ENCODE measurements around the gene OR12D1.

DNA sequence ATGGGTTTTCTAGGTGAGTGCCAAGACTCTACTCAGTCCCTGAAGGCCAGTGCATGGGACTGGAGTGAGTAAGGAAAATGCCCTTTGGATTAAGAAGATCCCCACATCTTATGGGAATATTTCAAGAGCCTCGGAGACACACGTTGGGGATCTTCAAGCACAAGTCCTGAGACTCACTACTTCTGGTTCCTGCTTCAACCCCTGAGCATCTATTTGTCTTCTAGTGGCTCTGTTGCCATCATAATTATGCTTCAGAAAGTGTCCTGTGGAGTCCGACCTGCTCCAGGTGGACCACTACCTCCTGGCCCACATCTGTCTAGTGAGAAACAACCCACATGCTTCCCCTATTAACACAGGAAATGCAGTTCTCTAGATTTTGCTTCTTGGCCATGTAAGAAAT lies 46.0 kb upstream of the OR12D1 start, which contains the start of gene OR5V1:
- TF ChIP-seq EP300 (IDR thresholded peaks at IDR 0.05; ENCODE audit: borderline replicate concordance) (no peak), TAF1 (IDR thresholded peaks at IDR 0.05; ENCODE audit: low read depth) (no peak), TCF12 (IDR thresholded peaks at IDR 0.05; ENCODE audit: low read depth) (no peak), TEAD4 (IDR thresholded peaks at IDR 0.05) (no peak), YY1 (IDR thresholded peaks at IDR 0.05; ENCODE audit: low read depth) (no peak), CEBPB (IDR thresholded peaks at IDR 0.05) (no peak), NFIC (IDR thresholded peaks at IDR 0.05) (no peak), USF1 (IDR thresholded peaks at IDR 0.05) (no peak)
- TF ChIP-seq, protein P1, sequence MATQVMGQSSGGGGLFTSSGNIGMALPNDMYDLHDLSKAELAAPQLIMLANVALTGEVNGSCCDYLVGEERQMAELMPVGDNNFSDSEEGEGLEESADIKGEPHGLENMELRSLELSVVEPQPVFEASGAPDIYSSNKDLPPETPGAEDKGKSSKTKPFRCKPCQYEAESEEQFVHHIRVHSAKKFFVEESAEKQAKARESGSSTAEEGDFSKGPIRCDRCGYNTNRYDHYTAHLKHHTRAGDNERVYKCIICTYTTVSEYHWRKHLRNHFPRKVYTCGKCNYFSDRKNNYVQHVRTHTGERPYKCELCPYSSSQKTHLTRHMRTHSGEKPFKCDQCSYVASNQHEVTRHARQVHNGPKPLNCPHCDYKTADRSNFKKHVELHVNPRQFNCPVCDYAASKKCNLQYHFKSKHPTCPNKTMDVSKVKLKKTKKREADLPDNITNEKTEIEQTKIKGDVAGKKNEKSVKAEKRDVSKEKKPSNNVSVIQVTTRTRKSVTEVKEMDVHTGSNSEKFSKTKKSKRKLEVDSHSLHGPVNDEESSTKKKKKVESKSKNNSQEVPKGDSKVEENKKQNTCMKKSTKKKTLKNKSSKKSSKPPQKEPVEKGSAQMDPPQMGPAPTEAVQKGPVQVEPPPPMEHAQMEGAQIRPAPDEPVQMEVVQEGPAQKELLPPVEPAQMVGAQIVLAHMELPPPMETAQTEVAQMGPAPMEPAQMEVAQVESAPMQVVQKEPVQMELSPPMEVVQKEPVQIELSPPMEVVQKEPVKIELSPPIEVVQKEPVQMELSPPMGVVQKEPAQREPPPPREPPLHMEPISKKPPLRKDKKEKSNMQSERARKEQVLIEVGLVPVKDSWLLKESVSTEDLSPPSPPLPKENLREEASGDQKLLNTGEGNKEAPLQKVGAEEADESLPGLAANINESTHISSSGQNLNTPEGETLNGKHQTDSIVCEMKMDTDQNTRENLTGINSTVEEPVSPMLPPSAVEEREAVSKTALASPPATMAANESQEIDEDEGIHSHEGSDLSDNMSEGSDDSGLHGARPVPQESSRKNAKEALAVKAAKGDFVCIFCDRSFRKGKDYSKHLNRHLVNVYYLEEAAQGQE (IDR thresholded peaks at IDR 0.05; ENCODE audit: low read depth): no peak

Data from Ishikawa (cell line).